Sigmoid colon (tissue), 4 donors: ENCODE measurements around the gene MAMSTR.

Experiments
- EP300 ChIP-seq, 4 donors: sonication (generic); formaldehyde crosslinking; IDR thresholded peaks; one replicate each; pipeline ENCODE4 v1.6.1; 2017; ENCODE audit warnings: antibody characterized with exemption in 4 of 4
- POLR2A ChIP-seq, 2 donors: fragments of 450-650 bp; IDR thresholded peaks; one replicate each; pipeline ENCODE4 v1.6.1; 2016; ENCODE audit warnings: antibody characterized with exemption in 2 of 2, mild to moderate bottlenecking in 2 of 2, moderate library complexity in 2 of 2
- POLR2AphosphoS5 ChIP-seq, 4 donors: sonication (generic); formaldehyde crosslinking; IDR thresholded peaks; one replicate each; pipeline ENCODE4 v1.6.1; 2017; ENCODE audit warnings: antibody characterized with exemption in 4 of 4
- TF ChIP-seq, protein P1 (sequence below), 4 experiments: fragments of 450-650 bp in 3 of 4; fragments of 200-600 bp in 1 of 4; IDR thresholded peaks; one replicate each; pipeline ENCODE4 v1.5.1; 2016 to 2019; ENCODE audit warnings: antibody characterized with exemption in 4 of 4, mild to moderate bottlenecking in 3 of 4, moderate library complexity in 2 of 4

DNA sequence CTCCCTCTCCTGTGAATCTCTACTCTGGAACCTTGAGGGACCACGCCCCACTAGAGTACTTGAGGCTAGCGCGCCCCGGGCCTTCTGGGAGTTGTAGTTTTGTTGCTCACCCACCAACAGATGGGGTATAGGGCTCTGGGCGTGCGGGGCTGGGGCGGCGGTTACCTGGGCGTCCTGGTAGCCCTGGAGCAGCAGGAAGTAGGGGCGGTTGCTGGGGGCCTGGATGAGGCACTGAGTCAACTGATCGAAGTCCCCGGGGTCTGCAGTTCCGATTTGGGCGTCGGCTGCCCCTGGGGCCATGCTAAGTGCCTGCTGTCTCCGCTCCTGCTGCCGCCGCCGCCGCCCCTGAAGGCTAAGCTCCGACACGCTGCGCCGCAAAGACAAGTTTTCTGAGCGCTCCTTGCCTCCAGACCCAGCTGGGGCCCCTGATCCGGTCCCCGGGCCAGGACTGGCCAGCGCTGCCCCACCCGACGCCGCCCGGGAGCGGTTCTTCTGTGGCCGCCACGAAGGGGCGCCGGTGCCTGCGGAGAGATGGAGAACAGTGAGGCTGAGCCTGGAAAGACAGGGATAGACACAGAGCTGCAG is 15.6 kb upstream of the MAMSTR start:
- TF ChIP-seq, protein P1, sequence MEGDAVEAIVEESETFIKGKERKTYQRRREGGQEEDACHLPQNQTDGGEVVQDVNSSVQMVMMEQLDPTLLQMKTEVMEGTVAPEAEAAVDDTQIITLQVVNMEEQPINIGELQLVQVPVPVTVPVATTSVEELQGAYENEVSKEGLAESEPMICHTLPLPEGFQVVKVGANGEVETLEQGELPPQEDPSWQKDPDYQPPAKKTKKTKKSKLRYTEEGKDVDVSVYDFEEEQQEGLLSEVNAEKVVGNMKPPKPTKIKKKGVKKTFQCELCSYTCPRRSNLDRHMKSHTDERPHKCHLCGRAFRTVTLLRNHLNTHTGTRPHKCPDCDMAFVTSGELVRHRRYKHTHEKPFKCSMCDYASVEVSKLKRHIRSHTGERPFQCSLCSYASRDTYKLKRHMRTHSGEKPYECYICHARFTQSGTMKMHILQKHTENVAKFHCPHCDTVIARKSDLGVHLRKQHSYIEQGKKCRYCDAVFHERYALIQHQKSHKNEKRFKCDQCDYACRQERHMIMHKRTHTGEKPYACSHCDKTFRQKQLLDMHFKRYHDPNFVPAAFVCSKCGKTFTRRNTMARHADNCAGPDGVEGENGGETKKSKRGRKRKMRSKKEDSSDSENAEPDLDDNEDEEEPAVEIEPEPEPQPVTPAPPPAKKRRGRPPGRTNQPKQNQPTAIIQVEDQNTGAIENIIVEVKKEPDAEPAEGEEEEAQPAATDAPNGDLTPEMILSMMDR (IDR thresholded peaks at IDR 0.05) = no peak
- TF ChIP-seq POLR2A (IDR thresholded peaks at IDR 0.05) (no peak), POLR2AphosphoS5 (IDR thresholded peaks at IDR 0.05) (no peak), EP300 (IDR thresholded peaks at IDR 0.05) (no peak)
